GM21723 (cell line): ENCODE measurements around the gene RAB44.

Experiments used
- ATAC-seq: cut with Tn5 transposase; IDR thresholded peaks from one replicate; pipeline ENCODE4 v1.9.1; 2021; ENCODE audit warnings: mild to moderate bottlenecking, moderate library complexity; ENCODE audit not compliant: unreplicated experiment

Gene RAB44

GRCh38 chr6:36666826-36667591 is 30.6 kb upstream of the RAB44 start:
- ATAC-seq = peak; percentile 73

GRCh38 chr6:36668591-36668990 is 29.0 kb upstream of the RAB44 start:
- no peak for ATAC-seq

GRCh38 chr6:36669002-36669401 is 28.6 kb upstream of the RAB44 start:
- no peak for ATAC-seq

- ATAC-seq = no peak
Measured at GRCh38 chr6:36670271-36670670, 27.4 kb upstream of the RAB44 start.

GRCh38 chr6:36671687-36672375 is 25.8 kb upstream of the RAB44 start:
- no peak for ATAC-seq

- ATAC-seq = no peak
Measured at GRCh38 chr6:36673882-36674281, 23.7 kb upstream of the RAB44 start.

GRCh38 chr6:36674942-36675341 is 22.7 kb upstream of the RAB44 start:
- ATAC-seq = no peak

GRCh38 chr6:36676141-36677058 is 21.2 kb upstream of the RAB44 start:
- ATAC-seq = no peak

GRCh38 chr6:36677059-36677749 is 20.4 kb upstream of the RAB44 start:
- no peak for ATAC-seq

- ATAC-seq = no peak
Measured at GRCh38 chr6:36677753-36678487, 19.7 kb upstream of the RAB44 start.

- ATAC-seq = peak; percentile 50
Measured at GRCh38 chr6:36678488-36679042, 19.1 kb upstream of the RAB44 start, which contains the start of gene CDKN1A. Gene CDKN1A, plus strand, starts transcription at chr6:36678714. Its CDS starts 5,388 bp downstream, at chr6:36684102.

GRCh38 chr6:36679043-36679833 is 18.4 kb upstream of the RAB44 start:
- ATAC-seq = no peak

- ATAC-seq = peak; percentile 29
Measured at GRCh38 chr6:36682328-36683144, 15.1 kb upstream of the RAB44 start.

- ATAC-seq = no peak
Measured at GRCh38 chr6:36683145-36683655, 14.4 kb upstream of the RAB44 start.

GRCh38 chr6:36683656-36684446 is 13.8 kb upstream of the RAB44 start:
- ATAC-seq = no peak

- ATAC-seq = no peak
Measured at GRCh38 chr6:36684447-36684812, 13.2 kb upstream of the RAB44 start.
